ENCODE data around the gene ZSCAN20.

DNA sequence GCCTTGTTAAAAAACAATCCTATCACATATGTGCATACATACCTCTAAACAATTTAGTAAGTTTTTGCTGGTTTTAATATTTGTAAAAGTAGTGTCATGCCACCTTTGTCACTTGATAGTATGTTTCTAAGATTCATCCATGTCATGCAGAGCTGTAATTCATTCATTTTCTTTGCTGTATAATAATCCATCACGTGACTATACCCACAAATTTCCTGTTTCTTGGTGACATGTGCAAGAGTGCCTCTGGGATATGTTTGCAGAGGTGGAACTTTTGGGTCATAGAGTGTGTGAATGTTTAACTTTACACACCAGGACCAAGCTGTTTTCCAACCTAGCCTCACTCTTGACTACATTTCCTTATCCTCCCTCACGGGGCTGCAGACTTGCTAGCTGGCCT, 62.9 kb downstream of the ZSCAN20 start:
- TF ChIP-seq, protein P1, sequence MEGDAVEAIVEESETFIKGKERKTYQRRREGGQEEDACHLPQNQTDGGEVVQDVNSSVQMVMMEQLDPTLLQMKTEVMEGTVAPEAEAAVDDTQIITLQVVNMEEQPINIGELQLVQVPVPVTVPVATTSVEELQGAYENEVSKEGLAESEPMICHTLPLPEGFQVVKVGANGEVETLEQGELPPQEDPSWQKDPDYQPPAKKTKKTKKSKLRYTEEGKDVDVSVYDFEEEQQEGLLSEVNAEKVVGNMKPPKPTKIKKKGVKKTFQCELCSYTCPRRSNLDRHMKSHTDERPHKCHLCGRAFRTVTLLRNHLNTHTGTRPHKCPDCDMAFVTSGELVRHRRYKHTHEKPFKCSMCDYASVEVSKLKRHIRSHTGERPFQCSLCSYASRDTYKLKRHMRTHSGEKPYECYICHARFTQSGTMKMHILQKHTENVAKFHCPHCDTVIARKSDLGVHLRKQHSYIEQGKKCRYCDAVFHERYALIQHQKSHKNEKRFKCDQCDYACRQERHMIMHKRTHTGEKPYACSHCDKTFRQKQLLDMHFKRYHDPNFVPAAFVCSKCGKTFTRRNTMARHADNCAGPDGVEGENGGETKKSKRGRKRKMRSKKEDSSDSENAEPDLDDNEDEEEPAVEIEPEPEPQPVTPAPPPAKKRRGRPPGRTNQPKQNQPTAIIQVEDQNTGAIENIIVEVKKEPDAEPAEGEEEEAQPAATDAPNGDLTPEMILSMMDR (IDR thresholded peaks at IDR 0.05; ENCODE audit: low read depth, low read length, poor library complexity, severe bottlenecking), result no peak
- no peak for TF ChIP-seq EZH2phosphoT487 (IDR thresholded peaks at IDR 0.05; ENCODE audit: borderline replicate concordance, low read length)
